ENCODE measurements around the gene SLC2A13. TPM values are rescaled to one million over a fixed set of nuclear protein-coding genes. Genes with fewer than 3 reads are reported as not detected.

SLC2A13 gene
- total and polyA plus RNA-seq, 10 donors, result 1.1 to 17.1 (median 7.6) TPM

DNA sequence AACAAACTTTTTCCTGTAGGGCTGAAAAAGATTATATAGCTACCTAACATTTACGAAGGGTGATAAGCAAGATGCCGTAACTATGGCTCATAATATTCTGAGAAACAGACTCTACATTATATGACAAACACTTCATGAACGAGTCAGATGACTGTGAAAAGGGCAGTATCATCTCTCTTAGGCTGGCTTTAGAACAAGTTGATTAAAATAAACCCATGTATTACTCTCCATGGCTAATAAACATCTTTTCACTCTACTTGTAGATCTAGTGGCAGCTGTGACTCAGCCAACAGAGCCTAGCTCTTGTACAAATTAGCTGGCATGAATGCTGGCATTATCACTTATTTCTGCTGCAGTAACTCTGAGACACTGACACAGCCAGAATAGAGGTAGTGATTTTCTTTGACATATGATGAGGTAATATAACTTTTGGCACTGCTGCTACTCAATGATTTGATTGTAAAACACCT lies 47.1 kb downstream of the SLC2A13 start:
- H3K27ac ChIP-seq, result no peak overlapping the region
- H3K27me3 ChIP-seq (replicated peaks in 1 of 7), result no peaks in the 10 kb centered on the region
- no peaks in the 10 kb centered on the region for H3K9me3 ChIP-seq
- H3K36me3 ChIP-seq, result no peaks in the 10 kb centered on the region
- WGBS, 5 donors, result 86 to 93% (median 92%) methylated on average over 3 of the region's 3 CpGs
- H3K4me3 ChIP-seq, result no peak overlapping the region
- no peak for DNase-seq
- TF ChIP-seq CTCF (IDR thresholded peaks at IDR 0.05 in 8 of 11, conservative IDR thresholded peaks at IDR 0.05 in 3 of 11) (no peak), POLR2A (IDR thresholded peaks at IDR 0.05) (no peak), POLR2AphosphoS5 (IDR thresholded peaks at IDR 0.05) (no peak)
- intact Hi-C loops (cut with DNase I; ENCODE audit: low total_unique reads), result no loop called here
- no peaks in the 10 kb centered on the region for H3K4me1 ChIP-seq

DNA sequence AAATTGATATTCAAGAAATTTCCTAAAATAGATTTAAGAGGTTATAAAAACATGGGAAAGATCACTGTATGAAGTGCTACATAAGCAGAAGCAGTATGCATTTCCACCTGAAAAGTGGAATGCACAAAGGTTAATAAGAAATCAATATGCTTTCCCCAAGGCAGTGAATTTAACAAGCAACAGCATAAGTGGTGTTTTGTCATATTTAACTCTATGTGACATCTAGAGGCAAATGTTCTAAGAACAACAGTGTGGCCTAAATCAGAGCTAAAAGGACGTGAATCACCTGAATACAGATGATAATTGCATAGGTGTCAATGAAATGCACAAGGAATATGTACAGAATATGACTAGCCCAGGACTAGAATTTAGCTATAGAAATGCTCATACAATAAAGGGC lies 49.5 kb downstream of the SLC2A13 start:
- Histone ChIP-seq H3K27me3 (replicated peaks in 1 of 7) (no peaks in the 10 kb centered on the region), H3K36me3 (no peaks in the 10 kb centered on the region), H3K4me1 (no peaks in the 10 kb centered on the region), H3K4me3 (no peak overlapping the region), H3K27ac (no peak overlapping the region), H3K9me3 (no peaks in the 10 kb centered on the region)
- intact Hi-C loops (cut with DNase I; ENCODE audit: low total_unique reads), result no loop called here
- TF ChIP-seq POLR2A (IDR thresholded peaks at IDR 0.05) (no peak), CTCF (IDR thresholded peaks at IDR 0.05 in 8 of 11, conservative IDR thresholded peaks at IDR 0.05 in 3 of 11) (no peak), POLR2AphosphoS5 (IDR thresholded peaks at IDR 0.05) (no peak)
- no peak for DNase-seq
- 83 to 90% (median 84%) methylated on average over 1 of the region's 1 CpG for WGBS, 5 donors

DNA sequence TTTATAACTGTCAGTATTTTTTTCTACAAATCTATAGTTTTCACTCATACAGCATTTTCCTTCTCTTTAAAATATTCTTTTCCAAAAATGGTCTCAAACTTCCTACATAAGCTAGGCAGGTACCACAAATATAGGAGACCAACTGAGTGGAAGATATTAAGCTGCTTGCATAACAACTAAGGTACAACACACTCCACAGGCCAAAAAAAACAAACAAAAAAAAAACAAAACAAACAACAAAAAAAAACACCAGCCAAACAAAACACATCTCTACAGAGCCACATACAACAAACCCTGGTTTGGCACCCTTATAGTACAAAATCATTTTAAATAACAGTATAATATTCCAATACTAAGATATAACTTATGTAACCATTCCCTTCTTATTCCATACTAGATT lies 50.1 kb downstream of the SLC2A13 start:
- intact Hi-C loops (cut with DNase I; ENCODE audit: low total_unique reads), result no loop called here

DNA sequence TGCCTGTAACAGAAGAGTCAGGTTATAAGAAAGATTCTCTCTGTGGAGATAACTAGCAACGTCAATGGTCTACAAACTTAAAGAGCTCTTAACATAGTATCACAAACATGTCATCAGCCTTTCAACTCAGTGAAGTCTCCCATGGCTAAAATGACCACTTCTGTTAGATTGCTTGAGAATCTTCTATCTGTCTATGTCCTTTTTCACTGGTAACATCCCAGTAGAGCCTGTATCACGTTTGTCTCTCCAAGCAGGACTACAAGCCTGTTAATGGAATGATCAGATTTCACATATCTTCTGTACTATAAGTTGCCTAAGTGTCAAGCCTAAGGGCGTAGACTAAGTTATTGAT lies 50.7 kb downstream of the SLC2A13 start:
- H3K27me3 ChIP-seq (replicated peaks in 1 of 7), result no peaks in the 10 kb centered on the region
- no peaks in the 10 kb centered on the region for H3K4me1 ChIP-seq
- no peak overlapping the region for H3K27ac ChIP-seq
- no peak for DNase-seq
- no peak overlapping the region for H3K4me3 ChIP-seq
- TF ChIP-seq CTCF (IDR thresholded peaks at IDR 0.05 in 8 of 11, conservative IDR thresholded peaks at IDR 0.05 in 3 of 11), result no peak
- TF ChIP-seq POLR2AphosphoS5 (IDR thresholded peaks at IDR 0.05), result no peak
- TF ChIP-seq POLR2A (IDR thresholded peaks at IDR 0.05), result no peak
- no peaks in the 10 kb centered on the region for H3K36me3 ChIP-seq
- intact Hi-C loops (cut with DNase I; ENCODE audit: low total_unique reads), result no loop called here
- 77 to 89% (median 88%) methylated on average over 3 of the region's 3 CpGs for WGBS, 5 donors
- no peaks in the 10 kb centered on the region for H3K9me3 ChIP-seq

More for the DNA sequence above, 50.1 kb downstream of the SLC2A13 start:
- no peaks in the 10 kb centered on the region for H3K9me3 ChIP-seq
- no peaks in the 10 kb centered on the region for H3K36me3 ChIP-seq
- no peak overlapping the region for H3K27ac ChIP-seq
- H3K4me3 ChIP-seq, result no peak overlapping the region
- H3K27me3 ChIP-seq (replicated peaks in 1 of 7), result no peaks in the 10 kb centered on the region
- no peaks in the 10 kb centered on the region for H3K4me1 ChIP-seq
- no peak for DNase-seq
- TF ChIP-seq POLR2A (IDR thresholded peaks at IDR 0.05), result no peak
- no peak for TF ChIP-seq POLR2AphosphoS5 (IDR thresholded peaks at IDR 0.05)
- TF ChIP-seq CTCF (IDR thresholded peaks at IDR 0.05 in 8 of 11, conservative IDR thresholded peaks at IDR 0.05 in 3 of 11), result no peak
